H9 (cell line): ENCODE results near the gene LOXHD1. TPM values are rescaled to one million over a fixed set of nuclear protein-coding genes. Genes with fewer than 3 reads are reported as not detected.
A peak's percentile ranks its signal among the peaks of the same experiment; 100 is the strongest.

Experiments
- DNase-seq: peaks from one replicate; pipeline ENCODE4 v3.0.0-alpha.2; 2017
- H2AFZ ChIP-seq: one replicate; pipeline ENCODE4 v1.6.1; 2013; ENCODE audit warnings: mild to moderate bottlenecking, low read length, control low read depth, moderate library complexity
- H2AK5ac ChIP-seq: 2 replicates; pipeline ENCODE4 v1.6.1; 2013; ENCODE audit warnings: low read length, control low read depth, mixed read lengths; ENCODE audit not compliant: insufficient read length
- H2BK120ac ChIP-seq: one replicate; pipeline ENCODE4 v1.6.1; 2013; ENCODE audit warnings: low read depth, mild to moderate bottlenecking, low read length, control low read depth, inconsistent platforms; ENCODE audit not compliant: poor library complexity, severe bottlenecking
- H2BK12ac ChIP-seq: 2 replicates; pipeline ENCODE4 v1.6.1; 2013; ENCODE audit warnings: low read length, control low read depth, mixed read lengths, low read depth; ENCODE audit not compliant: insufficient read length
- H2BK15ac ChIP-seq: 2 replicates; pipeline ENCODE4 v1.6.1; 2013; ENCODE audit warnings: low read depth, low read length, control low read depth
- H2BK20ac ChIP-seq: one replicate; pipeline ENCODE4 v1.6.1; 2013; ENCODE audit warnings: low read depth, mild to moderate bottlenecking, low read length, control low read depth, inconsistent platforms; ENCODE audit not compliant: poor library complexity, severe bottlenecking
- H2BK5ac ChIP-seq: 2 replicates; pipeline ENCODE4 v1.6.1; 2013; ENCODE audit warnings: low read length, control low read depth, mixed read lengths; ENCODE audit not compliant: insufficient read length
- H3K14ac ChIP-seq: 2 replicates; pipeline ENCODE4 v1.6.1; 2013; ENCODE audit warnings: low read length, control low read depth; ENCODE audit not compliant: insufficient read depth
- H3K18ac ChIP-seq: 2 replicates; pipeline ENCODE4 v1.6.1; 2013; ENCODE audit warnings: low read depth, mild to moderate bottlenecking, mixed read lengths, low read length, control low read depth; ENCODE audit not compliant: insufficient read length
- H3K23ac ChIP-seq: 2 replicates; pipeline ENCODE4 v1.6.1; 2013; ENCODE audit warnings: low read length, control low read depth, mixed read lengths, low read depth; ENCODE audit not compliant: insufficient read length
- H3K23me2 ChIP-seq: 2 replicates; pipeline ENCODE4 v1.6.1; 2013; ENCODE audit warnings: low read depth, mild to moderate bottlenecking, mixed read lengths, low read length, control low read depth; ENCODE audit not compliant: insufficient read length, poor library complexity, severe bottlenecking
- H3K27ac ChIP-seq: 2 replicates; pipeline ENCODE4 v1.5.1; 2013; ENCODE audit warnings: low read length, control low read depth, mixed read lengths, low read depth; ENCODE audit not compliant: insufficient read length
- H3K27me3 ChIP-seq: 2 replicates; pipeline ENCODE4 v1.6.1; 2013; ENCODE audit warnings: low read length, control low read depth, inconsistent platforms; ENCODE audit not compliant: insufficient read depth
- H3K4ac ChIP-seq: 2 replicates; pipeline ENCODE4 v1.6.1; 2013; ENCODE audit warnings: low read depth, mild to moderate bottlenecking, control low read depth, inconsistent platforms, low read length, moderate library complexity
- H3K4me1 ChIP-seq: 2 replicates; pipeline ENCODE4 v1.6.1; 2013; ENCODE audit warnings: low read length, control low read depth, inconsistent platforms; ENCODE audit not compliant: insufficient read depth
- H3K4me2 ChIP-seq: 2 replicates; pipeline ENCODE4 v1.6.1; 2013; ENCODE audit warnings: low read length, control low read depth, mixed read lengths; ENCODE audit not compliant: insufficient read length, insufficient read depth
- H3K56ac ChIP-seq: 2 replicates; pipeline ENCODE4 v1.6.1; 2013; ENCODE audit warnings: low read depth, mild to moderate bottlenecking, mixed read lengths, low read length, control low read depth; ENCODE audit not compliant: insufficient read length
- H3K79me1 ChIP-seq: 2 replicates; pipeline ENCODE4 v1.6.1; 2013; ENCODE audit warnings: low read depth, mild to moderate bottlenecking, moderate library complexity, low read length, control low read depth, inconsistent platforms; ENCODE audit not compliant: insufficient read depth, poor library complexity, severe bottlenecking
- H3K79me2 ChIP-seq: 2 replicates; pipeline ENCODE4 v1.6.1; 2013; ENCODE audit warnings: low read length, control low read depth, inconsistent platforms; ENCODE audit not compliant: insufficient read depth
- H3K9ac ChIP-seq: 2 replicates; pipeline ENCODE4 v1.6.1; 2013; ENCODE audit warnings: low read length, control low read depth, mixed read lengths; ENCODE audit not compliant: insufficient read length; ENCODE audit errors: extremely low read depth
- H3K9me3 ChIP-seq: one replicate; pipeline ENCODE4 v1.6.1; 2013; ENCODE audit warnings: low read depth, low read length, inconsistent platforms; ENCODE audit not compliant: control insufficient read depth
- H3T11ph ChIP-seq: one replicate; pipeline ENCODE4 v1.6.1; 2013; ENCODE audit warnings: mild to moderate bottlenecking, low read length, control low read depth, inconsistent platforms
- H4K20me1 ChIP-seq: one replicate; pipeline ENCODE4 v1.6.1; 2013; ENCODE audit not compliant: control insufficient read depth, insufficient read length, insufficient read depth
- H4K5ac ChIP-seq: 2 replicates; pipeline ENCODE4 v1.6.1; 2013; ENCODE audit warnings: low read depth, mild to moderate bottlenecking, mixed read lengths, low read length, control low read depth; ENCODE audit not compliant: insufficient read length
- H4K8ac ChIP-seq: replicated peaks from 2 replicates; pipeline ENCODE4 v1.6.1; 2013; ENCODE audit warnings: low read length, control low read depth, mixed read lengths, low read depth; ENCODE audit not compliant: insufficient read length
- H4K91ac ChIP-seq: 2 replicates; pipeline ENCODE4 v1.6.1; 2013; ENCODE audit warnings: low read depth, mild to moderate bottlenecking, moderate library complexity, mixed read lengths, low read length, control low read depth; ENCODE audit not compliant: insufficient read length
- H3K27ac Mint-ChIP-seq, 3 experiments: 2 replicates in 2 of 3; 3 replicates in 1 of 3; pipeline ENCODE4 v1.8.0; 2020 to 2021; ENCODE audit warnings: mixed read lengths in 3 of 3, mild to moderate bottlenecking in 1 of 3, moderate library complexity in 1 of 3
- H3K27me3 Mint-ChIP-seq: 2 replicates; pipeline ENCODE4 v1.8.0; 2021; ENCODE audit warnings: low read depth, mild to moderate bottlenecking, moderate library complexity, mixed read lengths
- H3K36me3 Mint-ChIP-seq, 3 experiments: 2 replicates in 2 of 3; 3 replicates in 1 of 3; pipeline ENCODE4 v1.8.0; 2020 to 2021; ENCODE audit warnings: low read depth in 3 of 3, mixed read lengths in 3 of 3; ENCODE audit not compliant: insufficient read depth in 1 of 3
- H3K4me1 Mint-ChIP-seq, 2 experiments: 2 replicates each; pipeline ENCODE4 v1.8.0; 2020; ENCODE audit warnings: mixed read lengths in 2 of 2
- H3K4me3 Mint-ChIP-seq, 2 experiments: 2 replicates in 1 of 2; 3 replicates in 1 of 2; pipeline ENCODE4 v1.8.0; 2020 to 2021; ENCODE audit warnings: mild to moderate bottlenecking in 2 of 2, mixed read lengths in 2 of 2, moderate library complexity in 1 of 2
- H3K9me3 Mint-ChIP-seq, 2 experiments: 2 replicates in 1 of 2; 3 replicates in 1 of 2; pipeline ENCODE4 v1.8.0; 2020; ENCODE audit warnings: mild to moderate bottlenecking in 2 of 2, mixed read lengths in 2 of 2, moderate library complexity in 1 of 2
- WGBS: extraction: QIAGEN DNeasy Blood & Tissue Kit; methylation state at CpG from one replicate; pipeline ENCODE4 v1.1.7; 2013; ENCODE audit warnings: missing lambda C conversion rate, low lambda C conversion rate, mixed read lengths; ENCODE audit not compliant: insufficient read length; ENCODE audit errors: extremely low coverage; 5-methylcytosine and 5-hydroxymethylcytosine counted together
- total RNA-seq: library from RNA; stranded (reverse); gene quantifications from 2 replicates; pipeline ENCODE4 v1.2.1, GENCODE V29; 2021
- TF ChIP-seq, protein P1 (sequence below): fragments of 200-600 bp; sonication (generic); conservative IDR thresholded peaks from 3 replicates; pipeline ENCODE4 v1.8.0; 2021; ENCODE audit warnings: antibody characterized with exemption, mild to moderate bottlenecking

Gene LOXHD1
- total RNA-seq, 1 experiment from 2014 or later = 0.07 TPM

DNA sequence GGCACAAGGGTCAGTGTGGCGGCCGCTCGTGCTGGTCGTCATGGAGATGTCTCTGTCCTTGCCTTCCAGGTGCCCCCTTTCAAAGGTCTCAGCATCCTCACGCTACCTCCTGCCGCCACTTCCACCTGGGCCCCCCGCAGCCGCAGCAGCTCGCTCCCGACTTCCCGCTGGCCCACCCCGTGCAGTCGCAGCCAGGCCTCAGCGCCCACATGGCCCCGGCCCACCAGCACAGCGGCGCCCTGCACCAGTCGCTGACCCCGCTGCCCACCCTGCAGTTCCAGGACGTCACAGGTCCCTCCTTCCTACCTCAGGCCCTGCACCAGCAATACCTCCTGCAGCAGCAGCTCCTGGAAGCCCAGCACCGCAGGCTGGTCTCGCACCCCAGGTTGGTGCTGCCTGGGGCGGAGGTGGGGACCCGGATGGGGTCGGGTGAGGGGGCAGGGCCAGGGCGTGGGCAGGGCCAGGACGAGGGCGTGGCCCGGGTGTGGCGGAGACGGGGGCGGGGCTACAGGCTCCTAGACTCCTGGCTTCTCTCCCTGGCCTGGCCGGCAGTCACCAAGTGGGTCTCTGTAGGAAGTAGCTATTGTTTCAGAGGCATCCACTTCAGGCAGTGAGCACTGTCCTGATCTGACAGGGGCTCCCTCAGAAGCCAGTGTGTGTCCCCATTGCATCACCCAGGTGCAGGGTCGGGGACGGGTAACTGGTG lies 223.7 kb downstream of the LOXHD1 start:
- Histone ChIP-seq H4K8ac (no peak overlapping the region), H4K5ac (no peak overlapping the region), H3K9me3 (no peaks in the 10 kb centered on the region), H2BK15ac (no peak overlapping the region), H2BK5ac (no peak overlapping the region), H2BK12ac (no peak overlapping the region), H3K23me2 (no peaks in the 10 kb centered on the region), H3K56ac (no peak overlapping the region), H3K23ac (no peak overlapping the region), H2AFZ (no peak overlapping the region), H3K27ac (no peak overlapping the region), H4K91ac (no peak overlapping the region), H3K4me1 (peaks cover 3% of the 10 kb centered on the region; the same call in 1 of the 2 replicates), H3K4ac (no peak overlapping the region), H4K20me1 (no peaks in the 10 kb centered on the region), H3K79me2 (no peaks in the 10 kb centered on the region), H3K27me3 (no peaks in the 10 kb centered on the region), H2BK20ac (no peak overlapping the region), H3T11ph (no peak overlapping the region), H3K14ac (peak overlapping the region; percentile 91), H2AK5ac (no peak overlapping the region), H3K9ac (peak overlapping the region; percentile 15), H3K79me1 (no peaks in the 10 kb centered on the region), H2BK120ac (no peak overlapping the region), H3K18ac (peak overlapping the region; percentile 76), H3K4me2 (peak overlapping the region; percentile 50)
- Mint-ChIP-seq H3K9me3 (no peaks in the 10 kb centered on the region; a peak in 1 of 5 replicates), H3K27me3 (no peaks in the 10 kb centered on the region), H3K36me3 (no peaks in the 10 kb centered on the region; a peak in 2 of 7 replicates), H3K27ac (peak overlapping the region in 1 of 3 experiments; percentile 72; a peak in 3 of 7 replicates), H3K4me3 (peak overlapping the region; percentile 66), H3K4me1 (peaks cover 28 to 41% of the 10 kb centered on the region in 2 experiments)
- peak; percentile 95 for DNase-seq
- no CpG with 5 or more reads among the region's 35 CpGs for WGBS
- TF ChIP-seq, protein P1, sequence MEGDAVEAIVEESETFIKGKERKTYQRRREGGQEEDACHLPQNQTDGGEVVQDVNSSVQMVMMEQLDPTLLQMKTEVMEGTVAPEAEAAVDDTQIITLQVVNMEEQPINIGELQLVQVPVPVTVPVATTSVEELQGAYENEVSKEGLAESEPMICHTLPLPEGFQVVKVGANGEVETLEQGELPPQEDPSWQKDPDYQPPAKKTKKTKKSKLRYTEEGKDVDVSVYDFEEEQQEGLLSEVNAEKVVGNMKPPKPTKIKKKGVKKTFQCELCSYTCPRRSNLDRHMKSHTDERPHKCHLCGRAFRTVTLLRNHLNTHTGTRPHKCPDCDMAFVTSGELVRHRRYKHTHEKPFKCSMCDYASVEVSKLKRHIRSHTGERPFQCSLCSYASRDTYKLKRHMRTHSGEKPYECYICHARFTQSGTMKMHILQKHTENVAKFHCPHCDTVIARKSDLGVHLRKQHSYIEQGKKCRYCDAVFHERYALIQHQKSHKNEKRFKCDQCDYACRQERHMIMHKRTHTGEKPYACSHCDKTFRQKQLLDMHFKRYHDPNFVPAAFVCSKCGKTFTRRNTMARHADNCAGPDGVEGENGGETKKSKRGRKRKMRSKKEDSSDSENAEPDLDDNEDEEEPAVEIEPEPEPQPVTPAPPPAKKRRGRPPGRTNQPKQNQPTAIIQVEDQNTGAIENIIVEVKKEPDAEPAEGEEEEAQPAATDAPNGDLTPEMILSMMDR = no peak
